Tibial nerve (tissue), 4 donors: Measurements from ENCODE around the gene BOC. TPM values are rescaled to one million over a fixed set of nuclear protein-coding genes. Genes with fewer than 3 reads are reported as not detected.

Experiments
- DNase-seq, 2 donors: peaks; one replicate each; pipeline ENCODE4 v3.0.0-alpha.2; 2019; ENCODE audit warnings: low spot score in 2 of 2
- H3K27ac ChIP-seq, 4 donors: fragments of 200-600 bp; sonication (generic) in 3 of 4; one replicate each; pipeline ENCODE4 v1.5.1; 2017 to 2019; ENCODE audit warnings: mild to moderate bottlenecking in 1 of 4
- H3K27me3 ChIP-seq, 2 donors: fragments of 200-600 bp; sonication (generic) in 1 of 2; one replicate each; pipeline versions ENCODE4 v1.5.1 to v1.6.0; 2017 to 2019
- H3K36me3 ChIP-seq, 3 donors: fragments of 200-600 bp; sonication (generic); one replicate each; pipeline ENCODE4 v1.5.1; 2018 to 2019
- H3K4me1 ChIP-seq, 4 donors: fragments of 200-600 bp; sonication (generic) in 3 of 4; one replicate each; pipeline ENCODE4 v1.5.1; 2017 to 2019
- H3K4me3 ChIP-seq, 4 donors: fragments of 200-600 bp; sonication (generic) in 3 of 4; one replicate each; pipeline ENCODE4 v1.5.1; 2017 to 2019; ENCODE audit warnings: mild to moderate bottlenecking in 1 of 4, moderate library complexity in 1 of 4
- H3K9me3 ChIP-seq, 4 donors: fragments of 200-600 bp; sonication (generic) in 3 of 4; one replicate each; pipeline ENCODE4 v1.5.1; 2017 to 2019
- EP300 ChIP-seq, 2 donors: sonication (generic); formaldehyde crosslinking; IDR thresholded peaks; one replicate each; pipeline ENCODE4 v1.6.1; 2017; ENCODE audit warnings: antibody characterized with exemption in 2 of 2, mild to moderate bottlenecking in 1 of 2
- POLR2A ChIP-seq, 2 donors: fragments of 450-650 bp; IDR thresholded peaks; one replicate each; pipeline ENCODE4 v1.6.1; 2017; ENCODE audit warnings: antibody characterized with exemption in 2 of 2, mild to moderate bottlenecking in 2 of 2, moderate library complexity in 2 of 2
- WGBS, 2 donors: methylation state at CpG; one replicate each; pipeline ENCODE4 v1.1.5; 2018; 5-methylcytosine and 5-hydroxymethylcytosine counted together
- total RNA-seq, 4 donors: library from RNA; depleted of rRNA; stranded (reverse); fragments of >200 nt; gene quantifications; one replicate each; pipeline ENCODE4 v1.1.0, GENCODE V29; 2016
- TF ChIP-seq, protein P1 (sequence below), 5 experiments: fragments of 200-600 bp in 3 of 5; fragments of 450-650 bp in 2 of 5; sonication (generic) in 3 of 5; IDR thresholded peaks; one replicate each; pipeline ENCODE4 v1.5.1; 2016 to 2019; ENCODE audit warnings: antibody characterized with exemption in 5 of 5, mild to moderate bottlenecking in 3 of 5, moderate library complexity in 2 of 5

BOC gene
- total RNA-seq, 4 donors from 2014 or later, result 27.6 to 63.2 (median 48.1) TPM

DNA sequence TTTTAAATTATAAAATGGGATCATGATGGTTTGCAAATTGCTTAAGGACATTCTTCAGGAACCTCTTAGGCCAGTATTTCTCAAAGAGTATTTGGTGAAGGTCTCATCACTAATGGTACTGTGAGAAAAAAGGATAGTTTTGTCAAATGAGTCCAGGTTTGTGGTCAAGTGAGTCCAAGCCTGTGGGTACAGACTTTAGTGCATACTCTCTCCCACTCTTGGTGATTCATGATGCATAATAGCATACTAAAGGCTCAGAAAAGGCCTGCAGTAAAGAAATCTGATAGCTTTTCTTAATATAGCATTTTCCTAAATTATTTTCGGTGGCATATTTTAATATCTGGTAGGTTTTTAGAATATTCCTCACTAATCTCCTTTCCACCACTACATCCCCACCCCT, 20.0 kb downstream of the BOC start:
- H3K27me3 ChIP-seq, result no peaks in the 10 kb centered on the region
- TF ChIP-seq EP300 (IDR thresholded peaks at IDR 0.05), result no peak
- TF ChIP-seq, protein P1, sequence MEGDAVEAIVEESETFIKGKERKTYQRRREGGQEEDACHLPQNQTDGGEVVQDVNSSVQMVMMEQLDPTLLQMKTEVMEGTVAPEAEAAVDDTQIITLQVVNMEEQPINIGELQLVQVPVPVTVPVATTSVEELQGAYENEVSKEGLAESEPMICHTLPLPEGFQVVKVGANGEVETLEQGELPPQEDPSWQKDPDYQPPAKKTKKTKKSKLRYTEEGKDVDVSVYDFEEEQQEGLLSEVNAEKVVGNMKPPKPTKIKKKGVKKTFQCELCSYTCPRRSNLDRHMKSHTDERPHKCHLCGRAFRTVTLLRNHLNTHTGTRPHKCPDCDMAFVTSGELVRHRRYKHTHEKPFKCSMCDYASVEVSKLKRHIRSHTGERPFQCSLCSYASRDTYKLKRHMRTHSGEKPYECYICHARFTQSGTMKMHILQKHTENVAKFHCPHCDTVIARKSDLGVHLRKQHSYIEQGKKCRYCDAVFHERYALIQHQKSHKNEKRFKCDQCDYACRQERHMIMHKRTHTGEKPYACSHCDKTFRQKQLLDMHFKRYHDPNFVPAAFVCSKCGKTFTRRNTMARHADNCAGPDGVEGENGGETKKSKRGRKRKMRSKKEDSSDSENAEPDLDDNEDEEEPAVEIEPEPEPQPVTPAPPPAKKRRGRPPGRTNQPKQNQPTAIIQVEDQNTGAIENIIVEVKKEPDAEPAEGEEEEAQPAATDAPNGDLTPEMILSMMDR (IDR thresholded peaks at IDR 0.05), result no peak
- no peak for TF ChIP-seq POLR2A (IDR thresholded peaks at IDR 0.05)
- no peak for DNase-seq
- H3K9me3 ChIP-seq, result no peaks in the 10 kb centered on the region
- WGBS, 2 donors, result 87 to 93% methylated on average over 1 of the region's 1 CpG
- no peak overlapping the region for H3K4me3 ChIP-seq
- no peaks in the 10 kb centered on the region for H3K36me3 ChIP-seq
- H3K4me1 ChIP-seq, result peaks cover 0 to 32% (median 0%) of the 10 kb centered on the region in 4 donors
- H3K27ac ChIP-seq, result no peak overlapping the region

DNA sequence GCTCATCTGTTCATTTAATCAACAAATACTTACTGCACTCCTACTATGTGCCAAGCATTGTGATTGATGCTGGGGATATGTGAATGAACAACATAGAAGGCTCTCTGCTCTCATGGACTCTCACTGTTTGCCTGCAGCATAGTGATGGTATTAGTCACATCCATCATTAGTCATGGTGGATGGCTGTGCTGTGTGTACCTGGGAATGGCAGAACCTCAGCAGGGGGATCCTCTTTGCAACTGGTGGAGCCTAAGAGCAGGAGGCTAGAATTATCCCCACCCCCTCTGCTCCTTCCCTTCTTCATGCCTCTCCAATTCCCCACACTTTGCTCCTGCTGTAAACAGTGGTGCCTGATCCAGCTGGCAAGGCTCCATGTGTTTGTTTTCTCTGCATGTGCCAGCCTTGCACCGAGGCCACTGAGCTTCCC, 20.5 kb downstream of the BOC start:
- WGBS, 2 donors, result 10 to 25% methylated on average over 1 of the region's 1 CpG
- H3K9me3 ChIP-seq, result no peaks in the 10 kb centered on the region
- no peaks in the 10 kb centered on the region for H3K27me3 ChIP-seq
- H3K36me3 ChIP-seq, result no peaks in the 10 kb centered on the region
- peaks cover 0 to 32% (median 0%) of the 10 kb centered on the region in 4 donors for H3K4me1 ChIP-seq
- no peak for DNase-seq
- TF ChIP-seq POLR2A (IDR thresholded peaks at IDR 0.05) (no peak), EP300 (IDR thresholded peaks at IDR 0.05) (no peak)
- TF ChIP-seq, protein P1 (IDR thresholded peaks at IDR 0.05), result no peak
- H3K4me3 ChIP-seq, result no peak overlapping the region
- no peak overlapping the region for H3K27ac ChIP-seq

DNA sequence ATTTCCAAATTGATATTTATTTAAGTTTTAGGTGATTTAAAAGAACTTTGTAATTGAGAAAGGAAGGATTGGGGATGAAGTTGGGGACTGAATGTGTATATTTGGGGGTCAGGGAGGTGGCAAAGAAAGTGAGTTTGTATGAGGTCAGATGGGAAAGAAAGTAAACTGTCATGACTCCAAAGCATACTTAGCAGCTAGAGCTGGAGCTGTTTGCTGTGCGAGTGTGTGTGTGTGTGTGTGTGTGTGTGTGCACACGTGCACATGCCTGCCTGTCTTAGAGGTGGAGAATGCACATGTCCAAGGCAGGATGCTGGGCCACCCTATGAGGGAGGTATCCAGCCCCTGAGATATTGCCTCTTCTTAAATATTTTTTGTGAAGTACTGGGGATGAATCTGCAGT, 21.0 kb downstream of the BOC start:
- Histone ChIP-seq H3K4me3 (no peak overlapping the region), H3K4me1 (peaks cover 0 to 32% (median 0%) of the 10 kb centered on the region in 4 donors), H3K9me3 (no peaks in the 10 kb centered on the region), H3K27ac (no peak overlapping the region), H3K36me3 (no peaks in the 10 kb centered on the region), H3K27me3 (no peaks in the 10 kb centered on the region)
- no peak for TF ChIP-seq EP300 (IDR thresholded peaks at IDR 0.05)
- TF ChIP-seq POLR2A (IDR thresholded peaks at IDR 0.05), result no peak
- WGBS, 2 donors, result 58 to 63% methylated on average over 2 of the region's 2 CpGs
- no peak for DNase-seq

DNA sequence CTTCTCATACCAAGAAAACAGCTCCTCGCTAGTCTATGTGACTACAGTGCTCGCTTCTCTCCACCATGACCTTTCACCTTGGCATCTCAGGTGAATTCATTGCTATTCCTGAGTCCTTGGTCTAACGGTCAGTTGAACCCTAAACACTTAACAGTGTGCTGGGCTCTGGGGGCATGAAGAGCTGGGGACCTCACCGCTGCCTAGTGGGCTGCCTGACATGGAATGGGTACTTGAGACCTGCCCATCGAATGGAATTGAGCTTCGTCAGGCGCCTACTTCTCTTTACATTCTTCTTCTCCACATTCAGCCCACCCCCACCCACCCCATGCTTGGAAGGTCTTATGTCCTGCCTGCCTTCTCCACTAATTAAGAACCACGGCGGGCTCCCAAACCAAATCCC, 22.1 kb downstream of the BOC start:
- H3K9me3 ChIP-seq, result no peaks in the 10 kb centered on the region
- WGBS, 2 donors, result 92 to 93% methylated on average over 9 of the region's 9 CpGs
- H3K4me3 ChIP-seq, result no peak overlapping the region
- peaks cover 0 to 28% (median 0%) of the 10 kb centered on the region in 4 donors for H3K4me1 ChIP-seq
- H3K36me3 ChIP-seq, result no peaks in the 10 kb centered on the region
- no peak for DNase-seq
- TF ChIP-seq, protein P1 (IDR thresholded peaks at IDR 0.05), result no peak
- no peak for TF ChIP-seq POLR2A (IDR thresholded peaks at IDR 0.05)
- TF ChIP-seq EP300 (IDR thresholded peaks at IDR 0.05), result no peak
- H3K27me3 ChIP-seq, result no peaks in the 10 kb centered on the region
- no peak overlapping the region for H3K27ac ChIP-seq

DNA sequence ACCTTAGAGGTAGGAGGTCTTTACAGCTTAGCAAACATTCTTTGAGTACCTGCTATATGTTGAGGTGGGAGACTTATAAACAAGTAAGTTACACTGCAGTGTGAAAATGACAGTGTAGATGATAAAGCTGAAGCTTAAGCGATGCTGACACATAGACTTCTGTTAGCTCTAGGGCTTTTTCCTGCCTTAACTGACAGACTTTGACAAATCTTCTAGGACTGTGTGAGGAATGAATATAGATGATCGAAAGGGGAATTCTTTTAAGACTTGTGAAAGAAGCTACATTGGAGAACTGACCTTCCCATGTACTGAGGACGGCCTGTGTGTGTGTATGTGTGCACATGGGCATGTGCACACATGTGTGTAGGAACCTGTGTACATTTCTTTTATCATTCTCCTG, 22.7 kb downstream of the BOC start:
- DNase-seq, result no peak
- no peaks in the 10 kb centered on the region for H3K27me3 ChIP-seq
- H3K4me3 ChIP-seq, result no peak overlapping the region
- no peak for TF ChIP-seq EP300 (IDR thresholded peaks at IDR 0.05)
- TF ChIP-seq POLR2A (IDR thresholded peaks at IDR 0.05), result no peak
- TF ChIP-seq, protein P1 (IDR thresholded peaks at IDR 0.05), result no peak
- no peaks in the 10 kb centered on the region for H3K36me3 ChIP-seq
- 87 to 93% methylated on average over 3 of the region's 3 CpGs for WGBS, 2 donors
- H3K4me1 ChIP-seq, result peaks cover 0 to 23% (median 0%) of the 10 kb centered on the region in 4 donors
- no peak overlapping the region for H3K27ac ChIP-seq
- H3K9me3 ChIP-seq, result no peaks in the 10 kb centered on the region
